Chondrocyte (in vitro differentiated cells): ENCODE data around the gene IL17RB. TPM values are rescaled to one million over a fixed set of nuclear protein-coding genes. Genes with fewer than 3 reads are reported as not detected.
A peak's percentile ranks its signal among the peaks of the same experiment; 100 is the strongest.

Experiments
- DNase-seq: peaks from one replicate; pipeline ENCODE4 v3.0.0; 2021; ENCODE audit warnings: mixed read lengths, low spot score
- H3K27ac Mint-ChIP-seq: one replicate; pipeline ENCODE4 v1.8.0; 2021; ENCODE audit warnings: mild to moderate bottlenecking, moderate library complexity, mixed read lengths; ENCODE audit not compliant: unreplicated experiment
- H3K27me3 Mint-ChIP-seq: 2 replicates; pipeline ENCODE4 v1.8.0; 2021; ENCODE audit warnings: low read depth, mixed read lengths
- H3K36me3 Mint-ChIP-seq: 2 replicates; pipeline ENCODE4 v1.8.0; 2021; ENCODE audit warnings: low read depth, mixed read lengths
- H3K4me1 Mint-ChIP-seq: 2 replicates; pipeline ENCODE4 v1.8.0; 2021; ENCODE audit warnings: low read depth, mild to moderate bottlenecking, mixed read lengths
- H3K4me3 Mint-ChIP-seq: one replicate; pipeline ENCODE4 v1.8.0; 2021; ENCODE audit warnings: mild to moderate bottlenecking, moderate library complexity, mixed read lengths; ENCODE audit not compliant: unreplicated experiment
- H3K9me3 Mint-ChIP-seq: 2 replicates; pipeline ENCODE4 v1.8.0; 2021; ENCODE audit warnings: low read depth, mixed read lengths
- total RNA-seq: library from RNA; stranded (reverse); gene quantifications from 3 replicates; pipeline ENCODE4 v1.2.1, GENCODE V29; 2021
- TF ChIP-seq, protein P1 (sequence below): fragments of 200-600 bp; sonication (generic); IDR thresholded peaks from 2 replicates; pipeline ENCODE4 v1.5.0; 2021; ENCODE audit warnings: antibody characterized with exemption, mild to moderate bottlenecking, moderate library complexity

Gene IL17RB
- total RNA-seq, 1 donor from 2014 or later: 0.22 TPM

GRCh38 chr3:53808496-53808895 lies 37.9 kb upstream of the IL17RB start:
- Mint-ChIP-seq H3K27me3 (no peaks in the 10 kb centered on the region), H3K4me1 (peaks cover 30% of the 10 kb centered on the region), H3K9me3 (no peaks in the 10 kb centered on the region), H3K27ac (no peak overlapping the region), H3K36me3 (no peaks in the 10 kb centered on the region), H3K4me3 (no peak overlapping the region)
- DNase-seq: peak; percentile 88
- TF ChIP-seq, protein P1, sequence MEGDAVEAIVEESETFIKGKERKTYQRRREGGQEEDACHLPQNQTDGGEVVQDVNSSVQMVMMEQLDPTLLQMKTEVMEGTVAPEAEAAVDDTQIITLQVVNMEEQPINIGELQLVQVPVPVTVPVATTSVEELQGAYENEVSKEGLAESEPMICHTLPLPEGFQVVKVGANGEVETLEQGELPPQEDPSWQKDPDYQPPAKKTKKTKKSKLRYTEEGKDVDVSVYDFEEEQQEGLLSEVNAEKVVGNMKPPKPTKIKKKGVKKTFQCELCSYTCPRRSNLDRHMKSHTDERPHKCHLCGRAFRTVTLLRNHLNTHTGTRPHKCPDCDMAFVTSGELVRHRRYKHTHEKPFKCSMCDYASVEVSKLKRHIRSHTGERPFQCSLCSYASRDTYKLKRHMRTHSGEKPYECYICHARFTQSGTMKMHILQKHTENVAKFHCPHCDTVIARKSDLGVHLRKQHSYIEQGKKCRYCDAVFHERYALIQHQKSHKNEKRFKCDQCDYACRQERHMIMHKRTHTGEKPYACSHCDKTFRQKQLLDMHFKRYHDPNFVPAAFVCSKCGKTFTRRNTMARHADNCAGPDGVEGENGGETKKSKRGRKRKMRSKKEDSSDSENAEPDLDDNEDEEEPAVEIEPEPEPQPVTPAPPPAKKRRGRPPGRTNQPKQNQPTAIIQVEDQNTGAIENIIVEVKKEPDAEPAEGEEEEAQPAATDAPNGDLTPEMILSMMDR: no peak

- Mint-ChIP-seq H3K27ac (no peak overlapping the region), H3K36me3 (no peaks in the 10 kb centered on the region), H3K9me3 (no peaks in the 10 kb centered on the region), H3K4me1 (peaks cover 24% of the 10 kb centered on the region), H3K27me3 (no peaks in the 10 kb centered on the region), H3K4me3 (no peak overlapping the region)
- DNase-seq: peak; percentile 62
- TF ChIP-seq, protein P1: no peak
These were observed 37.1 kb upstream of the IL17RB start for GRCh38 chr3:53809267-53809666.

- no peak overlapping the region for H3K27ac Mint-ChIP-seq
- no peak overlapping the region for H3K4me3 Mint-ChIP-seq
- TF ChIP-seq, protein P1: no peak
- peak; percentile 79 for DNase-seq
- H3K36me3 Mint-ChIP-seq: no peaks in the 10 kb centered on the region
- peaks cover 17% of the 10 kb centered on the region for H3K4me1 Mint-ChIP-seq
- H3K27me3 Mint-ChIP-seq: no peaks in the 10 kb centered on the region
- no peaks in the 10 kb centered on the region for H3K9me3 Mint-ChIP-seq
These were observed 36.5 kb upstream of the IL17RB start for GRCh38 chr3:53809764-53810400.

- TF ChIP-seq, protein P1: no peak
- Mint-ChIP-seq H3K27ac (no peak overlapping the region), H3K4me1 (peaks cover 7% of the 10 kb centered on the region), H3K4me3 (no peak overlapping the region), H3K9me3 (no peaks in the 10 kb centered on the region), H3K27me3 (no peaks in the 10 kb centered on the region), H3K36me3 (no peaks in the 10 kb centered on the region)
- peak; percentile 86 for DNase-seq
These were observed 35.0 kb upstream of the IL17RB start for GRCh38 chr3:53811143-53811927.

DNA sequence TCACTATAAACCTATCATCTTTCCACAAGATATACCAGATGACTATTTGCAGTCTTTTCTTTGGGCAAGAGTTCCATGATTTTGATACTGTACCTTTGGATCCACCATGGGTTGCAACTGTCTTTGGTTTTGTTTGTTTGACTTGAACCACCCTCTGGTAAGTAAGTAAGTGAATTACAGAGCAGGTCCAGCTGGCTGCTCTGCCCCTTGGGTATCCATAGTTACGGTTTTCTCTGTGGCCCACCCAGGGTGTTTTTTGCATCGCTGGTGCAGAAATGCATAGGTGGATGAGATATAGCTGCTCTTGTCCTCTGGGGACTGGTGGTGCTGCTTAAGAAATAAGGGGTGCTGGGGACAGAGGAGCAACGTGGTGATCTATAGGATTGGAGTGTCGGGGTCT lies 33.9 kb upstream of the IL17RB start:
- H3K27ac Mint-ChIP-seq: no peak overlapping the region
- H3K4me1 Mint-ChIP-seq: no peaks in the 10 kb centered on the region
- no peaks in the 10 kb centered on the region for H3K9me3 Mint-ChIP-seq
- DNase-seq: no peak
- H3K36me3 Mint-ChIP-seq: no peaks in the 10 kb centered on the region
- TF ChIP-seq, protein P1: no peak
- H3K4me3 Mint-ChIP-seq: no peak overlapping the region
- H3K27me3 Mint-ChIP-seq: no peaks in the 10 kb centered on the region
